Stomach (tissue), 4 donors: ENCODE data around the gene FTH1.

Experiments used
- CTCF ChIP-seq, 7 experiments: fragments of 450-650 bp in 4 of 7; fragments of 200-600 bp in 3 of 7; sonication (generic) in 3 of 7; IDR thresholded peaks; one replicate each; pipeline ENCODE4 v1.5.1; 2016 to 2019; ENCODE audit warnings: antibody characterized with exemption in 7 of 7, control low read depth in 2 of 7, mild to moderate bottlenecking in 1 of 7
- EP300 ChIP-seq: sonication (generic); formaldehyde crosslinking; IDR thresholded peaks from one replicate; pipeline ENCODE4 v1.6.1; 2017; ENCODE audit warnings: antibody characterized with exemption
- POLR2A ChIP-seq, 4 donors: fragments of 450-650 bp; IDR thresholded peaks; one replicate each; pipeline ENCODE4 v1.6.1; 2016; ENCODE audit warnings: antibody characterized with exemption in 4 of 4, control low read depth in 2 of 4, mild to moderate bottlenecking in 1 of 4, moderate library complexity in 1 of 4
- POLR2AphosphoS5 ChIP-seq, 3 donors: sonication (generic); formaldehyde crosslinking; IDR thresholded peaks; one replicate each; pipeline ENCODE4 v1.6.1; 2016; ENCODE audit warnings: antibody characterized with exemption in 3 of 3

GRCh38 chr11:61999141-61999975, 31.9 kb upstream of the FTH1 start:
- TF ChIP-seq CTCF (IDR thresholded peaks at IDR 0.05) (no peak), POLR2A (IDR thresholded peaks at IDR 0.05) (no peak), POLR2AphosphoS5 (IDR thresholded peaks at IDR 0.05) (no peak), EP300 (no peak)
